HEK293 (cell line): ENCODE results near the gene CCDC13.

Experiments used
- CTCF ChIA-PET: fragments of 350-600 bp; formaldehyde crosslinking; extraction: SDS; loops from one replicate; lab custom pipeline; 2021; ENCODE audit warnings: antibody characterized with exemption; lab: Yijun Ruan, JAX
- POLR2A ChIA-PET: fragments of 300-600 bp; formaldehyde crosslinking; extraction: SDS; loops from one replicate; lab custom pipeline; 2020; ENCODE audit warnings: antibody characterized with exemption, inconsistent platforms; lab: Yijun Ruan, JAX
- H3K27ac ChIP-seq: fragments of 200-500 bp; sonication (Bioruptor generic); 2 replicates; pipeline ENCODE4 v1.5.1; 2014; ENCODE audit warnings: low read depth, low read length, control low read depth, inconsistent platforms; ENCODE audit errors: extremely low read depth
- H3K36me3 ChIP-seq, 2 experiments: fragments of 200-500 bp in 1 of 2; sonication (Bioruptor generic) in 1 of 2; 1 replicate in 1 of 2; 2 replicates in 1 of 2; pipeline ENCODE4 v1.5.1; 2014 to 2017; ENCODE audit warnings: inconsistent platforms in 2 of 2, low read length in 2 of 2; ENCODE audit not compliant: control insufficient read depth in 2 of 2, insufficient read depth in 1 of 2
- H3K4me1 ChIP-seq: fragments of 200-500 bp; sonication (Bioruptor generic); 2 replicates; pipeline ENCODE4 v1.5.1; 2014; ENCODE audit warnings: mild to moderate bottlenecking, low read length, inconsistent platforms; ENCODE audit not compliant: control insufficient read depth, insufficient read depth
- H3K4me3 ChIP-seq: 2 replicates; pipeline ENCODE4 v1.5.1; 2011; ENCODE audit warnings: low read depth, mild to moderate bottlenecking, control low read depth, low read length, moderate library complexity
- H3K9me3 ChIP-seq: fragments of 200-500 bp; sonication (Bioruptor generic); 2 replicates; pipeline ENCODE4 v1.5.1; 2014; ENCODE audit warnings: low read depth, low read length, inconsistent platforms; ENCODE audit not compliant: control insufficient read depth, insufficient read depth
- ELK4 ChIP-seq: IDR thresholded peaks from 2 replicates; pipeline ENCODE4 v1.6.1; 2011; ENCODE audit warnings: mild to moderate bottlenecking, low read depth, low read length, borderline replicate concordance
- GFI1B ChIP-seq: fragments of 450-650 bp; formaldehyde crosslinking; IDR thresholded peaks from 2 replicates; pipeline ENCODE4 v1.5.1; 2016; ENCODE audit warnings: missing biosample characterization, missing genetic modification characterization
- PRDM10 ChIP-seq: fragments of 450-650 bp; formaldehyde crosslinking; IDR thresholded peaks from 2 replicates; pipeline ENCODE4 v1.5.1; 2016; ENCODE audit warnings: missing biosample characterization, missing genetic modification characterization
- SCRT2 ChIP-seq: fragments of 450-650 bp; formaldehyde crosslinking; IDR thresholded peaks from 2 replicates; pipeline ENCODE4 v1.5.1; 2016; ENCODE audit warnings: missing biosample characterization, missing genetic modification characterization
- SP7 ChIP-seq: fragments of 450-650 bp; formaldehyde crosslinking; IDR thresholded peaks from 2 replicates; pipeline ENCODE4 v1.5.1; 2016; ENCODE audit warnings: missing biosample characterization, missing genetic modification characterization
- YY1 ChIP-seq: fragments of 450-650 bp; formaldehyde crosslinking; IDR thresholded peaks from 2 replicates; pipeline ENCODE4 v1.5.1; 2018; ENCODE audit warnings: missing biosample characterization, missing genetic modification characterization
- YY2 ChIP-seq: fragments of 450-650 bp; formaldehyde crosslinking; IDR thresholded peaks from 2 replicates; pipeline ENCODE4 v1.5.1; 2016; ENCODE audit warnings: missing biosample characterization, missing genetic modification characterization
- ZNF10 ChIP-seq: fragments of 450-650 bp; formaldehyde crosslinking; IDR thresholded peaks from 2 replicates; pipeline ENCODE4 v1.5.1; 2017; ENCODE audit warnings: missing biosample characterization, missing genetic modification characterization
- ZNF292 ChIP-seq: fragments of 450-650 bp; formaldehyde crosslinking; IDR thresholded peaks from 2 replicates; pipeline ENCODE4 v1.5.1; 2016; ENCODE audit warnings: low read depth, missing biosample characterization, missing genetic modification characterization, borderline replicate concordance
- ZNF335 ChIP-seq: fragments of 450-650 bp; formaldehyde crosslinking; conservative IDR thresholded peaks from 2 replicates; pipeline ENCODE4 v1.5.1; 2016; ENCODE audit warnings: missing biosample characterization, missing genetic modification characterization
- ZNF394 ChIP-seq: fragments of 450-650 bp; formaldehyde crosslinking; IDR thresholded peaks from 2 replicates; pipeline ENCODE4 v1.5.1; 2016; ENCODE audit warnings: missing biosample characterization, missing genetic modification characterization, mild to moderate bottlenecking, moderate library complexity, borderline replicate concordance
- ZNF544 ChIP-seq: fragments of 450-650 bp; formaldehyde crosslinking; IDR thresholded peaks from 2 replicates; pipeline ENCODE4 v1.5.0; 2017; ENCODE audit warnings: missing biosample characterization, missing genetic modification characterization
- ZNF549 ChIP-seq: fragments of 450-650 bp; IDR thresholded peaks from 2 replicates; pipeline ENCODE4 v1.5.1; 2018; ENCODE audit warnings: missing biosample characterization, missing genetic modification characterization, mild to moderate bottlenecking, inconsistent platforms, moderate library complexity
- ZNF664 ChIP-seq: fragments of 450-650 bp; formaldehyde crosslinking; IDR thresholded peaks from 2 replicates; pipeline ENCODE4 v1.5.1; 2016; ENCODE audit warnings: missing biosample characterization, missing genetic modification characterization
- ZNF677 ChIP-seq: fragments of 450-650 bp; IDR thresholded peaks from 2 replicates; pipeline ENCODE4 v1.5.0; 2018; ENCODE audit warnings: missing biosample characterization, mild to moderate bottlenecking, missing genetic modification characterization, moderate library complexity
- ZNF776 ChIP-seq: fragments of 450-650 bp; formaldehyde crosslinking; IDR thresholded peaks from 2 replicates; pipeline ENCODE4 v1.5.0; 2017; ENCODE audit warnings: missing biosample characterization, missing genetic modification characterization, borderline replicate concordance
- ZNF777 ChIP-seq: fragments of 450-650 bp; formaldehyde crosslinking; IDR thresholded peaks from 2 replicates; pipeline ENCODE4 v1.5.1; 2017; ENCODE audit warnings: missing biosample characterization, missing genetic modification characterization, borderline replicate concordance
- ZNF785 ChIP-seq: fragments of 450-650 bp; formaldehyde crosslinking; IDR thresholded peaks from 2 replicates; pipeline ENCODE4 v1.5.1; 2016; ENCODE audit warnings: missing biosample characterization, missing genetic modification characterization
- ZSCAN18 ChIP-seq: fragments of 450-650 bp; formaldehyde crosslinking; IDR thresholded peaks from 2 replicates; pipeline ENCODE4 v1.5.1; 2016; ENCODE audit warnings: missing biosample characterization, missing genetic modification characterization
- ZSCAN23 ChIP-seq: fragments of 450-650 bp; formaldehyde crosslinking; IDR thresholded peaks from 2 replicates; pipeline ENCODE4 v1.5.1; 2016; ENCODE audit warnings: missing biosample characterization, missing genetic modification characterization

The CCDC13 gene

GRCh38 chr3:42803414-42804105 lies 30.5 kb upstream of the CCDC13 start (continued):
- TF ChIP-seq SP7 (no peak; the same call in 1 of the 2 replicates), ELK4 (no peak), ZSCAN18 (tag by site-specific recombination) (no peak), ZNF335 (no peak), ZNF544 (tag by site-specific recombination) (no peak), ZNF785 (no peak), ZNF776 (tag by site-specific recombination) (no peak), ZNF664 (tag by site-specific recombination) (no peak), ZNF292 (tag by site-specific recombination) (no peak), YY2 (no peak), ZSCAN23 (tag by site-specific recombination) (no peak), SCRT2 (tag by site-specific recombination) (peak; percentile 83), ZNF777 (tag by site-specific recombination) (no peak), ZNF549 (tag by site-specific recombination) (no peak), PRDM10 (no peak), ZNF394 (tag by site-specific recombination) (no peak)

GRCh38 chr3:42802876-42803413 lies 29.9 kb upstream of the CCDC13 start:
- H3K4me1 ChIP-seq: peaks cover 6% of the 10 kb centered on the region
- H3K9me3 ChIP-seq: no peaks in the 10 kb centered on the region
- peak overlapping the region; percentile 73 for H3K4me3 ChIP-seq
- H3K27ac ChIP-seq: peak overlapping the region; percentile 84; the same call in 1 of the 2 replicates
- ChIA-PET CTCF (interaction anchor here (1.3 kb wide), 1 partner anchor 17 kb away, joined by 3 read pairs; no protein-coding TSS in a partner anchor), POLR2A (interaction anchor here (0.6 kb wide), 1 partner anchor 18 kb away, joined by 4 read pairs; no protein-coding TSS in a partner anchor)
- TF ChIP-seq ZNF10 (0 out of 2 replicates have a peak, but pooled peaks have one; percentile 60), GFI1B (tag by site-specific recombination) (no peak), ZNF677 (tag by site-specific recombination) (no peak), YY1 (tag by site-specific recombination) (0 out of 2 replicates have a peak, but pooled peaks have one; percentile 48)
- no peaks in the 10 kb centered on the region for H3K36me3 ChIP-seq
